T-helper 2 cell (primary cell): ENCODE data around the gene BBLN.

ENCODE experiments used
- DNase-seq, 5 experiments: peaks; one replicate each; pipeline versions ENCODE4 v3.0.0 to v3.0.0-alpha.2; 2012 to 2022

The BBLN gene

DNA sequence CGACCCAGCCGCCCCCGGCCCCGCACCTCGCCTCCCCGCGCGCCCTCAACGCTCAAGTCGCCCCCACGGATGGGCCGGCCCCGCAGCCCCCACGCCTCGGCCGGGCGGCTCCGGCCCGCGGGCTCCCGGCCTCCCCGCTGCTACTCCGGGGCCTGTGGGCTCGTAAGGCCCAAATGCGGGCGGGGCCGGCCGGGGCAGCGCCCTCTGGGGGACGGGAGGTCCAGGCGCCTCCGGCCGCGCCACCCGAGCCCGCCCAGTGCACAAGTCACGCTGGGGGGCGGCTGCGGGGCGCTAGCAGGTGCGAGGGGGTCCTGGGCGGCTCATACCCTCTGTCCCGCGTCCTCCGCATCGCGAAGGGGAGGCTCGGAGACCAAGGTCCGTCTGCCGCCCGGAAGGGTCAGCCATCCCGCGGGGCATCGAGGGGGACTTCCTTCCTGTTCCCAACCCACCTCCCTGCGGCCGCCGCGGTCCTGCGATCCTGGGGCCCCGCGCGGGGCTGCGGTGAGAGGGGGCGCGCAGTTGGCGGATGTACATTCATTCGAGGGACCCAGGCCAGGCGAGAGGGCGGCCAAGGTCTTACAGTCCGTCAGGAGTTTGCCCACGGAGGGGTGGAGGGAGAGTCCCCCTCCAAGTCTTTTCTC lies 31.5 kb downstream of the BBLN start, which contains the start of gene CIZ1:
Gene CIZ1, minus strand, starts transcription at position 167 of the 641 bp plus-strand sequence. CDS start 715 bp downstream, outside the sequence.
- peak; percentile 47 to 83 (median 59) for DNase-seq

DNA sequence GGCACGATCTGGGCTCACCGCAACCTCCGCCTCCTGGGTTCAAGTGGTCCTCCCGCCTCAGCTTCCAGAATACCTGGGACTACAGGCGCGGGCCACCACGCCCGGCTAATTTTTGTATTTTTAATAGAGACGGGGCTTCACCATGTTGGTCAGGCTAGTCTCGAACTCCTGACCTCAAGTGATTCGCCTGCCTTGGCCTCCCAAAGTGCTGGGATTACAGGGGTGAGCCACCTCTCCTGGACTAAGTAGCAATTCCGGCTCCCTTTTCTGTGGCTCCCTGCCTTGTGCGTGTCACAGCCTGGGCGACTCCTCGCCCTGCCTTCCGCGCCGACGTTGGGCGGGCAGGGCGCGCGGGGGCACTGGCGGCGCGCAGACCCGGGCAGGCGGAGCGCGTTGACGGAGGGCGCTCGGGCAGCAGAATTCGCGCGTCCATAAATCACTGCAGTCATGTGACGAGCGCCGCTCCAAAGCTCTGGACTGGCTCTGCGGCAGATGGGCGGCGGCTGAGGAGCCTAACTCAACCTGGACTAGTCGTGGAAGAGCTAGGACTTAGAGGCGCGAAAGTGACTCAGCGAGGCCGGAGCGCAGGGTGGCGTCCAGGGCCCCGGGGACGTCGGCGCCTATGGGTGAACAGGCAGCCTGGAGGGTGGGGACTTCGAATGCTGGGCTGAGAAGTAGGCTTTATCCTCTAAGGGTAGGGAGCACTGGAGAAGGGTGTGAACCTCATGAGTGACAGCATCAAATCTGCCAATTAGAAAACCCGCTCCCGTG lies 32.7 kb downstream of the BBLN start:
- peak in 3 of 5 experiments; percentile 29 to 30 (median 30) for DNase-seq

DNA sequence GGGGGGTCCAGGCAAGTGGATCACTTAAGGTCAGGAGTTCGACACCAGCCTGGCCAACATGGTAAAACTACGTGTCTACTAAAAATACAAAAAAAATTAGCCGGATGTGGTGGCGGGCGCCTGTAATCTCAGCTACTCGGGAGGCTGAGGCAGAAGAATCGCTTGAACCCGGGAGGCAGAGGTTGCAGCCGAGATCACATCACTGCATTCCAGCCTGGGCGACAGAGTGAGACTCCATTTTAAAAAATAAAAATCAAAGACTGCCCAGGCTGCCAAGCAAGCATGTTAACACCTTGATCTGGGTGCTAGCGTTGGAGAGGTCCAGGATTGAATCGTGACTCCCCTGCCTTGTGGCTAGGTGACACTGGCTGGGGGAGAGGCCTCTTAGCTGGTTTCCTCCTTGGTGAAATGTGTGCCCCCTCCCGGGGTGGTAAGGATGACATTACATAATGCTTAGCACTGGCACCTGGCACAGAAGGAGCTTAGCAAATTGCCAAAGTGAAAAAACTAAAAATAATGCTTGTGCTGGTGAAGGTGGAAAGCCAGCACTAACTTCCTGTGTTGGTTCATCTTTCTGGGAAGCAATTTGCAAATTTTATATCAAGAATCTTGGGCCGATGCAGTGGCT lies 33.5 kb downstream of the BBLN start:
- no peak for DNase-seq

DNA sequence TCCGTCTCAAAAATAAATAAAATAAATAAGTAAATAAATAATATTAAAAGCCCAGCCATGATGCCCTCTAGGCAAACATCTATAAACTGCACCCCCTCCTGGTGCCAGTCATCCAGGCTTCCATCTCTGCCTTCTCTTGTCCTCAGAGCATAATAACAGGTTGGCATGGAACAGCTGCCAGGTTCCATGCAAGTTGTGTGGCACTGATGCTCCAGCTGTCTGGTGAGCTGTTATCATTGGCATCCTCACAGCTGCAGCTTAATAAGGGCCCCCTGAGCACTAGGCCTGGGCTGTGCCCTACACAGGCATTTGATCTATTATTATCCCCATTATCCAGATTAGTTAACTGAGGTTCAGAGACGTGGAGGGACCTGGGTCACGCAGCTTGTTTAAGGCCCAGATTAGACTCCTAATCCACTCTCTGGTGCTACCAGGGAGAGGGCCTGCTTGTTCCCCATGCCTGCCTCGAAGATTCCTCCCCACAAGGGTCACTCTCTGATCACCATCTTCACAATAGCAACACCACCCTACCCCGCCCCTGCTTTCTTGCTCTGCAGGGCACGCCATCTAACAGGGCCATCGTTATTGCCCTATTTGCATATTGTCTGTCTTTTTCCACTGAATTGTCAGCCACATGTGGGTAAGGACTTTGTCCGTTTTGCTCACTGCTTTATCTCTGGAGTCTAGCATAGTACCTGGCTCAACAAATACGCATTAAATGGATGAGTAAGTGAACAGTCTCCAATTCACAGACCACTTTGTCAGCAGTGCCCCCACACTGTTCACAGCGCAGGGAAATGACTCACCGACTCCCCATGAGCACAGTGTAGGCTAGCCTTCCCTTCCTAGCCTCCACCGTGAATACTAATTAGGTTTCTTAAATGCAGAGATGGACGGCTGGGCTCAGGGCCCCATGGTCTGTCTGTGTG lies 41.6 kb downstream of the BBLN start:
- DNase-seq = no peak

DNA sequence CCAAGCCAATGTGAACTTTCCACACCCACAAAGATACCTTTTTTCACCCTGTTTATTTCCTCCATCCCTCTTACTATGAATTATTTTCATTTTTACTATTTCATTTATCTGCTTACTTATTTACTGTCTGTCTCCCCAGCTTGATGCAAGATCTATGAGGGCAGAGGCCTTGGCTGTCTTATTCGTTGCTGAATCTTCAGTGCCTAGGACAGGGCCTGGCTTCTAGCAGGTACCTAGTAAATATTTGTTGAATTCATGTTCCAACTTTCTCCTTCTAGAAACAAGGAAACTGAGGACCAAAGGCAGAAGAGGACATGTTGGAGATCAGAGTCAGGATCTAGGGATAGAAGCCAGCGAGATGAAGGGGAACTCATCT lies 42.6 kb downstream of the BBLN start:
- DNase-seq = no peak

DNA sequence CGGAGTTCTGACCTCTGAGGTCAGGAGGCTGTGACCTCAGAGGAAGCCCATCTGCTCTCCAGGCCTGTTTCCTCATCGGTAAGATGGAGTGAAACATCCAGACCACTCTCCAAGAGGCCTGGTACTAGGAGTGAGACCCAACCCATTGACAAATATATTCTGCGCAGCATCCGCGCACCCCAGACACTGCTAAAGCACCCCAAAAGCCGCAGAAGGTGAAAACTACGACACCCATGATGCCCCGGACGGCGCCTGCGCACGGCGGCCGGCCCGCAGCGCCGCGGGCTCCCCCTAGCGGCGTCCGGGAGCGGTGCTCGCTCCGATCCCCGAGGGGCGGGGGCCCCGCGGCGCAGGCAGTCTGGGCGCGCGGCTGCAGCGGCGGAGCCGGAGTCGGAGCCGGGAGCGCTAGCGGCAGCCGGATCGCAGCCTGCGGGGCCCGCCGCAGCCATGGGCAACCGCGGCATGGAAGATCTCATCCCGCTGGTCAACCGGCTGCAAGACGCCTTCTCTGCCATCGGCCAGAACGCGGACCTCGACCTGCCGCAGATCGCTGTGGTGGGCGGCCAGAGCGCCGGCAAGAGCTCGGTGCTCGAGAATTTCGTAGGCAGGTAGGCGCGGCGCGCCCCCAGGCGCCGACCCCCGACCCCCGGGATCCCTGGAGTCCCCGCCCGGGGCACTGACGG lies 43.1 kb downstream of the BBLN start, which contains the start of gene DNM1:
Gene DNM1, plus strand, starts transcription at position 356 of the 683 bp plus-strand sequence. Its CDS starts 92 bp downstream, at position 448.
- peak; percentile 49 to 77 (median 64) for DNase-seq

DNA sequence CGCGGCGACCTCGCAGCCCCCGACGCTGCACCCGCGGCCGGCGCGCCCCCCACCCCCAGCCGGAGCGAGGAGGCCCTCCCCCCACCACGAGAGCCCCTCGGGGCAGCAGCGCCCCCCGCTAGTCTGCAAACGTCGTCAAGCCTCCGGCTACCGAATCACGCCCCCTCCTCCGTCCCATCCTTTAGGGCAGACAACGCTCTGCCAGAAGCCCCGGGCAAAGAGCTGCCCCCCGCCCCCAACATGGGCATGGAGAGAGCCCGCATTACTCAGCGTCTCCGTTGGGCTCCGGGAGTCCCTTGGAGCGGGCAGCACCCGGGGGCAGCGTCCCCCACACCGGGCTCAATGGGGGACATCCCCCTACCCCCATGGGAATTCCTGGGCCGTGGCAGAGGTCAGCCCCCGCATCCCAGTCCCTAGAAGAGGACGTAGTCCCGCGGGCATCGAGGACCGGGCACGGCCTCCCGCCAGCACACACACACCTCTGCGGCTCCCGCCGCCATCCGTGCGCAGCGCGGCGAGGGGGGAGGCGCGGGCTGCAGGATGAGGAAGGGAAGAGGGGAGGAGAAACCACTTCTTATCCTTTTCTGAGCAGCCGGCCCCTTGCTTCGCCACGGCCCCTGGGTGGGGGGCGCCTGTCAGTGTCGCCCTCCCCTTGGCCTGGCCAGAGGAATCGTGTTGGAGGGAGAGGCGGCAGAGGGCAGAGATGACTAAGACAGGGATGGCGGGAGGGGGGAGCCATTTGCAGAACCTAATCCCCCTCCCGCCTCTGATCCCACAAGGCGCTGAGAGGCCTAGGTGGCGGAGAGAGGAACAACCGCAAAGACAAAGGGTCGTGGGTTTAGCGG lies 43.9 kb downstream of the BBLN start:
- no peak for DNase-seq

DNA sequence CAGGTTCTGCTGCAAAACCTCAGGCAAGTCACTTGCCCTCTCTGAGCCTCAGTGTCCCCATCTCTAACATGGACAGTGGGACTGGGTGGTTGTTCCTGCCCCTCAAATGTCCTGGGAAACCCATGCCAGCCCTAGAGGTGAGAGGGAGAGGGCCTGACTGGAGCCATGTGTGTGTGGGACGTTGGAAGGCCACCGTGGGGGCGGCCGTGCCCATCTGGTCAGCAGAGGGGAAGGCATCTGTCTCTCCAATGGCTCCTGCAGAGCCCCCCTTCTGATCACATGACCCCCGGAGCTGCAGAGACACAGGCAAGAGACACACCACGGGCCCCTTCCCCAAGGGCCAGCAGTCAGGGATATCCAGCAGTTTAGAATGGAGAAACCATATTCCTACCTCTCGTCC lies 44.8 kb downstream of the BBLN start:
- no peak for DNase-seq

DNA sequence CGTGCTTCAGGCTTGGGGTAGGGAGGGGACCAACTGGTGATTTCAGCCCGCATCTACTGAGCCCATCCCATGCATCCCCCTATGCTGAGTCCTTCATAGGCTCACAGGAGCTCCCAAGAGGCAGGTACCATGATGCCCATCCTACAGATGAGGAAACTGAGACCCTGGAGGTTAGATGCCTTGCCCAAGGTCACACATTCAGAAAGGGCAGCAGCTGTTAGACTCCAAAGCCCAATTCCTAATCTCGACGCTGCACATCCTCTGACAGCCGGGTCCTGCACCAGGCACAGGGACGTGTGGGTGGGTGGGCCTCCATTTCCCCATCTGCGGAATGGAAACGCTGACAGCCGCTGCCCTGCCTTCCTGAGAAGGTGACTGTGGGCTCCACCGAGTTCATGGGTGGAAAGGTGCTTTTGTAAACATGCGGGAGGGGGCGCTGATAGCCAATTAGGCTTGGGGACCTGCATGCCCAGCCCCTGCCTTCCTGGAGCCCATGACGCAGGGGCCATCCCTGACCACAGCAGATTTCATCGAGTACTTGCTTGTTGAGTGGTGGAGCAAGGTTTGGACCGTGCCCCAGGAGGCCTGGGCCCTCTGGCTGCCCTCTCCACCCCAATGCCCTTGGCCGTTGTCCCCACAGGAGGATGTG lies 45.4 kb downstream of the BBLN start:
- no peak for DNase-seq

DNA sequence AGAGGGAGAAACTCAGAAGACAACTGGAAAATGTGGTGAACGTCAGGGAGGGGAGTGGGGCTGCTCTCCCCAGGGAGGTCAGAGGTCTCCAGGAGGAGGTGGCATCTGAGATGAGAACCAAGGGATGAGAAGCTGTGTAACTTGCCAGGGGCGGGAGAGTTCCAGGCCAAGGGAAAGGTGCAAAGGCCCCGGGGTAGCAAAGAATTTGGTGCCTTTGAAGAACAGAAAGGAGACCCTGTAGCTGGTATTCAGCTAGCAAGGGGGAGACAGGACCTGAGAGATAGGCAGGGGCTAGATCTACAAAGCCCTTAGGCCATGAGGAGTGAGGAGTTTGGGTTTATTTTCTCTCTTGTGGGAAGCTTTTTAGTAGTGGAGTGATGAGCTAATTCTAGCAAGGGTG lies 46.4 kb downstream of the BBLN start:
- no peak for DNase-seq

DNA sequence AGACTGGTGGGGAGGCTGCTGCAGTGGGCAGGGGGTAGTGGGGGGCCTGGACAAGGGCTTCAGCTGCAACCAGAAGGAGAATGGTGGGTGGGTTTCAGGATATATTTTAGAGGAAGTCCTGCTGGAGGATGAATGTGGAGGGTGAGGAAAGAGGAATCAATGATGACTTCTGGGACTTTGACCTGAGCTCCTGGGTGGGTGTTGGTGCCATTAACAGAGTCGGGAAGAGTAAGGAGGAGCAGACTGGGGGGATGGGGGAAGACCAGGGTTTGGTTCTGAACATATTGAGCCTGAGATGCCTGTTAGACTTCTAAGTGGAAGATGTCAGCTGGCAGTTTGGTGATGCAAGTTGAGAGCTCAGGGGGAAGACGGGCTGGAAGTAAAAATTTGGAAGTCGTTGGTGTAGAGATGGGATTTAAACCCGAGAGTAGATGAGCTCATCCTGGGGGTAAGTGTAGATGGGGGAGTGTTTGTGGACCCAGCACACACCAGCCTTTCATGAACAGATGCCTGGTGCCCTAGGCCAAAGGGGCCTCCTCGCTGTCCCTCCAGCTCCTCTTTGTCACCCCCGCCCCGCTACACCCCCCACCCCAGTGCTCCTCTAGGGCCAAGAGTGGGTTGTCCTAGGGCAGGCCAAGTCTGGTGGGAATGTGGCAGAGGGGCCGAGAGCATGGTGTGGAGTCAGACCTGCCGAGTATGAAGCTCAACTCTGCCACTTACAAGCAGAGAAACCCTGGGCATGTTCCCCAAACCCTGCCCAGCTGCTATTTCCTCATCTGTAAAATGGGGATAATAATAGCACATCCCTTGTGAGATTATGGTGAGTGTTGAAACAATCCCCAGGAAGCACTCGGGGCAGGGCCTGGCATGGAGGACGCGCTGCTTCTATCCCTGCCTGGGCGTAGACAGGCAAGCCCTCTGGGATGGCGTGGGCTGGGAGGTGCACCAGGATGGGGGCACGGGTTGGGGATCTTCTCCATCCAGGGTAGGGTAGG lies 47.1 kb downstream of the BBLN start:
- DNase-seq = no peak

DNA sequence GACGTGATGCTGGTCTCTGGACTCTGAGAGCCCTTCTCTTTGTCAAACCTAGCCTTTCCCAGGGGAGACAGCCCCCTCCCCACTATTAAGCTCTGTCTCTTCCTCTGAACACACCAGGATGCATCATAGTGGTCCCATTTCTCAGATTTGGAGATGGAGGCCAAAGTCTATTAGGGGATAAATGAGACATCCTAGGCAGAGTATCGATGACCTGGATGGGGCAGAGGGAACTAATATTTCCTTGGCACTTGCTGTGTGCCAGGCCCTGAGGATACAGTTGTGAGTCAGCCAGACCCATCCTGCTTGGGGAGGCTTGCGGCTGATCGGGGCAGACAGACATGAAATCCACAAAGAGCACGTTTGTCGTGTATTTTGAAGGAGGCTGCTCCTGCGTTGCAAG lies 48.3 kb downstream of the BBLN start:
- DNase-seq = no peak

DNA sequence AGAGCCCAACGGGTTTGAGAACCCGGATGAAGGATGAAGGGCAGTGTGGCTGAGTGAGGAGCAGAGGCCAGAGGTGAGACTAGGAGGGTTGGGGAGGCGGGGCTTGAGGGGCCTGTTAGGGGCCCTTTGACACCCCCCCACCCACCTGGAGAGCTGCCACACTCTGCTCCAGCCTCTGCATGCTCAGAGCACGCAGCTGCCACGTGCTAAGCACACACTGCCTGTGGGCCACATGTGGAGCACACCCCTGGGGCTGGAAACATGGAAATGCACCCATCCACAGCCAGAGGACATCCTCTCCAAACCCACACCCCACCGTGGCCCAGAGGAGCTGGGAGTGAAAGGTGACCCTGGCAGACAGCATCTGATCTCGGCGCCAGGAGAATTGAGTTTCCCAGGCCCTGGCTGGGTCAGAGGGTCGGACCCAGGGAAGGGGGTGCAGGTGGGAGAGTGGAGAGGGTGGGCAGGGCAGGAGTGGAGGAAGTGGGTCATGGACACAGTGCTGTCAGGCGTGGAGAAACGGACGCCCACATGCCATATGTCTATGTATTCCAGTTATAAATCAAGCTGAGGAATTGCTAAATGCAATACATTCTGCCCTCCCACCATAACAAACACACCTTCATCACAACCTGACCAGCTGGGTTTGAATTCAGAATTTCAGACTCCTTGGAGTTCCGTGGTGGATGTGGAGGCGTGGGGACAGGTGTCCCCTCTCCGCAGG lies 49.0 kb downstream of the BBLN start:
- no peak for DNase-seq

DNA sequence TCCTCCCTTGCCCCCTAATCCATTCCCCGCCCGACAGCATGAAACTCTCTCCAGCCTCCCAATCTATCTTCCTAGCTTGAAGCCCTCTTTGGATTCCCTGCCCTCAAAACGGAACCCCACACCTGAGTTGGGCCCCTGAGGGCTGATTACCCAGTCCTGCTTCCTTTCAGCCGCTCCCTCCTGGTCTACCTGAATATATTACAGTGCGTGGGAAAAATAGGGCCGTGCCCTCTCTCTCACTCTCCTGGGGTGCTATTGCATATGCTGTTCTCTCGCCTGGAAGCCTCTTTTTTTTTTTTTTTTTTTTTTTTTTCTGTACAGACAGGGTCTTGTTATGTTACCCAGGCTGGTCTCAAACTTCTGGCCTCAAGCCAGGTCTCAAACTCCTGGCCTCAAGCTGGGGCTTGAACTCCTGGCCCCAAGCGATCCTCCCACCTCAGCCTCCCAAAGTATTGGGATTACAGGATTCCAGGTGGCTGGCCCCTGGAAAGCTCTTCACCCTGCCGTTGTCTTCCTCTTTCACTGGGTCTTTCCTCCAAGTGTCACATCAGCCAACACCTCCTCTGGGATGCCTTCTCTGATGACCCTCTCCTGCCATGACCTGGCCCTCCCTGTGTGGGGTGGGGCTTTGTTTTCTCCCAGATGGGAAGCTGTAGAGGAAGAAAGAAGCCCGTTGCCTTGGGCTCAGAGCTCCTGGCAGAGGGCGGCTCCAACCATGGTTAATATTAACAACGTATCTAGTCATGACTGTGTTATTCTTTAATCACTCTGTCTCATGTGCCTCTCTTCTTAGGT lies 51.3 kb downstream of the BBLN start:
- no peak for DNase-seq

DNA sequence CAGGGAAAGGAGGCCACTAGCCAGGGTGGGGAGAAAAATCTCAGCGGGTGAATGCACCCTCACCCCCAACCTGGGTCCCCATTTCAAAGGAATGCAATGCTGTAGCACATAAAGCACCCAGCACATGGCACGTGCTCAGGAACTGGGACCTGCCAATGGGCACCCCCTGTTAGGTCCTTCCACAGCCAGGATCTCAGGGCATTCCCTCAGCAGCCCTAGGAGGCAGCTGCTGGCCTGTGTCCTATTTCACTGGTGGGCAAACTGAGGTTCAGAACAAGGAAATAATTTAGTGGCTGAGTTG lies 51.9 kb downstream of the BBLN start:
- no peak for DNase-seq
